ENCODE measurements around the gene ANKFY1.

DNA sequence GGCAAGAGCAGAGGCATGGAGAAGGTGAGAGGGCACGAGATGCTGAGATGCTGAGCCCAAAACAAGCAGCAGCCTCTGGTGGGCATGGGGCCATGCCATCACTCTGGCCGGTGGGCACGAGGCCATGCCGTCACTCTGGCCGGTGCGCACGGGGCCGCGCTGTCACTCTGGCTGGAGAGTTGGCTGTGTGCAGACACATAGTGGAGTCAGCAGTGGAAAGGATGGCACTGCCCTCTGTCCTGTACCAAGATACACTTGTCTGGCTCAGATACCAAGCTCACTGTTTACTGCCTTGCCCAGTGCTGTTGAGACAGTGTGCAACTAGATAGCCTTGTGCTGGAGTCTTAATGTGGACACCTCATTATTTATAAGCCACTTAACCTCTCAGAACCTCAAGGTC, 75.7 kb downstream of the ANKFY1 start:
- no peak for TF ChIP-seq EZH2 (IDR thresholded peaks at IDR 0.05; ENCODE audit: insufficient read depth, poor library complexity, severe bottlenecking)
- no peak for TF ChIP-seq EZH2phosphoT487 (IDR thresholded peaks at IDR 0.05; ENCODE audit: insufficient read depth, low read depth)
